Panc1 (cell line): ENCODE measurements around the gene DAB1. TPM values are rescaled to one million over a fixed set of nuclear protein-coding genes. Genes with fewer than 3 reads are reported as not detected.

Experiments used
- ATAC-seq: fragments of 200-7000 bp; cut with Tn5 transposase; 2 replicates; pipeline ENCODE4 v1.9.1; 2020; ENCODE audit warnings: mild to moderate bottlenecking, moderate library complexity
- BruUV-seq: library from RNA; stranded (reverse); fragments of 400-500 nt; replicated peaks from 2 replicates; lab custom pipeline; 2021; lab: Mats Ljungman, UMichigan
- CTCF ChIA-PET: fragments of 300-600 bp; sonication (Branson Sonifier 250); formaldehyde crosslinking; loops from one replicate; lab custom pipeline; 2022; ENCODE audit warnings: antibody characterized with exemption; lab: Charles Lee
- POLR2A ChIA-PET: fragments of 300-600 bp; sonication (Branson Sonifier 250); formaldehyde crosslinking; loops from one replicate; lab custom pipeline; 2022; ENCODE audit warnings: antibody characterized with exemption; lab: Charles Lee
- DNase-seq: peaks from one replicate; pipeline ENCODE4 v3.0.0-alpha.2; 2010; ENCODE audit warnings: low read depth, low spot score
- H3K27ac ChIP-seq: 2 replicates; pipeline ENCODE4 v1.5.1; 2011; ENCODE audit warnings: mild to moderate bottlenecking, low read length, inconsistent platforms
- H3K27me3 ChIP-seq: fragments of 200-500 bp; sonication (Bioruptor generic); 2 replicates; pipeline ENCODE4 v1.6.0; 2014; ENCODE audit warnings: low read length, inconsistent platforms; ENCODE audit not compliant: control insufficient read depth, insufficient read depth
- H3K36me3 ChIP-seq: fragments of 200-500 bp; sonication (Bioruptor generic); 2 replicates; pipeline ENCODE4 v1.5.1; 2014; ENCODE audit warnings: inconsistent platforms, mild to moderate bottlenecking, low read length, moderate library complexity; ENCODE audit not compliant: control insufficient read depth, insufficient read depth
- H3K4me1 ChIP-seq: 2 replicates; pipeline ENCODE4 v1.5.1; 2011; ENCODE audit warnings: inconsistent platforms, mild to moderate bottlenecking, low read length, moderate library complexity; ENCODE audit not compliant: control insufficient read depth, insufficient read depth
- H3K4me3 ChIP-seq, 2 experiments: 2 replicates each; pipeline ENCODE4 v1.5.1; 2011 to 2012; ENCODE audit warnings: low read depth in 2 of 2, low read length in 2 of 2, mild to moderate bottlenecking in 2 of 2, inconsistent platforms in 1 of 2, moderate library complexity in 1 of 2
- H3K9me3 ChIP-seq: fragments of 200-500 bp; sonication (Bioruptor generic); 2 replicates; pipeline ENCODE4 v1.5.1; 2014; ENCODE audit warnings: low read depth, mild to moderate bottlenecking, inconsistent platforms, low read length, moderate library complexity; ENCODE audit not compliant: control insufficient read depth, insufficient read depth
- POLR2AphosphoS5 ChIP-seq: IDR thresholded peaks from 2 replicates; pipeline ENCODE4 v1.6.1; 2012; ENCODE audit warnings: mild to moderate bottlenecking, low read depth, low read length, moderate library complexity
- REST ChIP-seq, 2 experiments: IDR thresholded peaks; 2 replicates each; pipeline ENCODE4 v1.6.1; 2011 to 2012; ENCODE audit warnings: low read depth in 2 of 2, control low read depth in 1 of 2, low read length in 1 of 2, mild to moderate bottlenecking in 1 of 2, moderate library complexity in 1 of 2; ENCODE audit not compliant: insufficient read depth in 1 of 2
- SIN3A ChIP-seq: IDR thresholded peaks from 2 replicates; pipeline ENCODE4 v1.6.1; 2012; ENCODE audit warnings: low read depth, mild to moderate bottlenecking, low read length, moderate library complexity, borderline replicate concordance; ENCODE audit not compliant: insufficient read depth
- TCF7L2 ChIP-seq: IDR thresholded peaks from 2 replicates; pipeline ENCODE4 v1.6.1; 2011; ENCODE audit warnings: mild to moderate bottlenecking, low read depth, low read length, inconsistent platforms
- in situ Hi-C: cut with HindIII; loops from 2 replicates; pipeline ENCODE4 v1.10.0; 2016; ENCODE audit warnings: low sequenced_read_pairs, low pct_unique_long_range_greater_than_20kb
- intact Hi-C: fragments of 100-400 bp; cut with micrococcal nuclease; formaldehyde crosslinking; loops from one replicate; pipeline ENCODE4 v1.10.0; 2022; ENCODE audit not compliant: unreplicated experiment
- total RNA-seq: library from RNA; stranded (reverse); gene quantifications from one replicate; pipeline ENCODE4 v1.2.1, GENCODE V29; 2021; ENCODE audit not compliant: unreplicated experiment
- TF ChIP-seq, protein P1 (sequence below): fragments of 450-650 bp; IDR thresholded peaks from 2 replicates; pipeline ENCODE4 v1.5.1; 2017; ENCODE audit warnings: mild to moderate bottlenecking

The DAB1 gene
- total RNA-seq, 1 experiment from 2014 or later = 0.05 TPM

DNA sequence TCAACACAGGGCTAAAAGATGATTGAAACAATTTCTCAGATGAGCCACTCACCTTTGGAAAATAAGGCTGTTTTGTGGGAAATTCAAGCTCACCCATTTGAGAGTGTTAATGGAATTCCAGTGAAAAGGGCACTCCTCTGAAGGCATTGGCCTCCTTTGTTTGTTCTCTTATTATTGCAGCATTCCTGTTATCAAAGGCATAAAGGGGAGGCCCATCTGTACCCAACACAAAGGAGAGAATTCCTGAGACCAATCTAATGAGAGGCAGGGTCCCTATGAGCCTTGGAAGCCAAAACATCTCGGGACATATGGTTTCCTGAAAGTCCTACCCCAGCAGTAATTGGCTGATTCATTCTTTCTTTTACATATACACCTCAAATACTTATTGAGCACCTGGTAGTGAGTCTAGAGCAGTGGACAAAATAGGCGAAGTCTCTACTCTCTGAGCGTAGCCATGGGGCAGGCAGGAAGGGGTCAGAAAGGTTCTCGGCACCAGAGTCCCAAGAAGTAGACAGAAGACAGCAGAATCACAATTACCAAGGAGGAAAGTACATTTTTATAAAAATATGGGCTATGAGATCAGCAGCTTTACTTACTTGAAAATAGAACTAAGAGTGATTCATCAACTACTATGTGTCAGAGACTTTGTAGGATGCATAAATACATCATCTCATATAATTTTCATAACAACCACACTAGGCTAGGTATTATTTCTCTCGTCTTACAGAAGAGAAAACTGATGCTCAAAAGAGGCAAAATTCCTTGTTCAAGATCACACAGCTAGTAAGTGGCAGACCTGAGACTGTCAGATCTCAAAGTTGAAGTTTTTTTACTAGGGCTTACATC lies 218.7 kb downstream of the DAB1 start:
- Histone ChIP-seq H3K36me3 (no peaks in the 10 kb centered on the region), H3K27me3 (no peaks in the 10 kb centered on the region), H3K4me3 (no peak overlapping the region), H3K27ac (no peak overlapping the region), H3K4me1 (no peaks in the 10 kb centered on the region), H3K9me3 (no peaks in the 10 kb centered on the region)
- no peak for ATAC-seq
- BruUV-seq = no TSS peak
- intact Hi-C loops = no loop called here
- in situ Hi-C loops = no loop called here
- ChIA-PET POLR2A (no interaction called here), CTCF (interaction anchor here (0.6 kb wide), 2 partner anchors 333 to 385 kb away, joined by 4 to 5 read pairs; no protein-coding TSS in a partner anchor)
- TF ChIP-seq SIN3A (no peak), REST (IDR thresholded peaks at IDR 0.05; ENCODE audit: insufficient read depth in 1 of 2, low read depth in 2 of 2, low read length in 1 of 2) (no peak), POLR2AphosphoS5 (no peak), TCF7L2 (no peak)
- TF ChIP-seq, protein P1, sequence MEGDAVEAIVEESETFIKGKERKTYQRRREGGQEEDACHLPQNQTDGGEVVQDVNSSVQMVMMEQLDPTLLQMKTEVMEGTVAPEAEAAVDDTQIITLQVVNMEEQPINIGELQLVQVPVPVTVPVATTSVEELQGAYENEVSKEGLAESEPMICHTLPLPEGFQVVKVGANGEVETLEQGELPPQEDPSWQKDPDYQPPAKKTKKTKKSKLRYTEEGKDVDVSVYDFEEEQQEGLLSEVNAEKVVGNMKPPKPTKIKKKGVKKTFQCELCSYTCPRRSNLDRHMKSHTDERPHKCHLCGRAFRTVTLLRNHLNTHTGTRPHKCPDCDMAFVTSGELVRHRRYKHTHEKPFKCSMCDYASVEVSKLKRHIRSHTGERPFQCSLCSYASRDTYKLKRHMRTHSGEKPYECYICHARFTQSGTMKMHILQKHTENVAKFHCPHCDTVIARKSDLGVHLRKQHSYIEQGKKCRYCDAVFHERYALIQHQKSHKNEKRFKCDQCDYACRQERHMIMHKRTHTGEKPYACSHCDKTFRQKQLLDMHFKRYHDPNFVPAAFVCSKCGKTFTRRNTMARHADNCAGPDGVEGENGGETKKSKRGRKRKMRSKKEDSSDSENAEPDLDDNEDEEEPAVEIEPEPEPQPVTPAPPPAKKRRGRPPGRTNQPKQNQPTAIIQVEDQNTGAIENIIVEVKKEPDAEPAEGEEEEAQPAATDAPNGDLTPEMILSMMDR = no peak
- DNase-seq = no peak

GRCh38 chr1:57204091-57204490 lies 219.8 kb downstream of the DAB1 start:
- intact Hi-C loops (no loop called here), in situ Hi-C loops (no loop called here)
- no peaks in the 10 kb centered on the region for H3K27me3 ChIP-seq
- no peaks in the 10 kb centered on the region for H3K9me3 ChIP-seq
- POLR2A ChIA-PET = no interaction called here
- ATAC-seq (no peak), DNase-seq (no peak)
- no peak overlapping the region for H3K4me3 ChIP-seq
- H3K27ac ChIP-seq = no peak overlapping the region
- no TSS peak for BruUV-seq
- H3K36me3 ChIP-seq = no peaks in the 10 kb centered on the region
- H3K4me1 ChIP-seq = no peaks in the 10 kb centered on the region
- CTCF ChIA-PET = interaction anchor here (0.6 kb wide), 2 partner anchors 331 to 384 kb away, joined by 4 to 5 read pairs; no protein-coding TSS in a partner anchor
- TF ChIP-seq POLR2AphosphoS5 = no peak

DNA sequence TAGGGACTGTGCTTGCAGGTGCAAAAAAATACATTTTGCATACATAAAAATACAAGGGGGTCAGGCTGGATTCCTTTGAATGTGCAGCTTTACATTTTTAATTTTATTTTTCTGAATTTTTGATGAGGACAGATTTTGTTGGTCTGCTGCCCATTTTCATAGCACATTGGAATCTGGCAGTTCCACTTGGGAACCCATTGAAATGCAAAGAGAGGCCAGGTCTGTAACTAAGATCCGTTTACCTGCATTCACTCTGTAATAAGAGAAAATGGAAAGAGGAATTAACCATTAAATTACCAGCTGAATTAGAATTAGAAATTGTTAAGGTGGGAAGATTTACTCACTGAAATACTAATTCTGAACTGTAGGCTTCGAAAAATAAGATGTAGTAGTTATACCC lies 221.6 kb downstream of the DAB1 start:
- intact Hi-C loops (no loop called here), in situ Hi-C loops (no loop called here)
- H3K27ac ChIP-seq = no peak overlapping the region
- DNase-seq (no peak), ATAC-seq (no peak)
- H3K27me3 ChIP-seq = no peaks in the 10 kb centered on the region
- H3K9me3 ChIP-seq = no peaks in the 10 kb centered on the region
- ChIA-PET CTCF (no interaction called here), POLR2A (no interaction called here)
- no peak overlapping the region for H3K4me3 ChIP-seq
- no peaks in the 10 kb centered on the region for H3K36me3 ChIP-seq
- H3K4me1 ChIP-seq = no peaks in the 10 kb centered on the region
- TF ChIP-seq SIN3A (no peak), REST (IDR thresholded peaks at IDR 0.05; ENCODE audit: insufficient read depth in 1 of 2, low read depth in 2 of 2, low read length in 1 of 2) (no peak), TCF7L2 (no peak), POLR2AphosphoS5 (no peak)
- TF ChIP-seq, protein P1 = no peak
- BruUV-seq = no TSS peak
